ENCODE measurements around the gene ASTN2. TPM values are rescaled to one million over a fixed set of nuclear protein-coding genes. Genes with fewer than 3 reads are reported as not detected.

ASTN2 gene
- total and polyA plus RNA-seq, 2 donors (not counting 3 experiments of a cell fraction or from before 2014, with no cell fraction given): 1.0 to 1.9 TPM

DNA sequence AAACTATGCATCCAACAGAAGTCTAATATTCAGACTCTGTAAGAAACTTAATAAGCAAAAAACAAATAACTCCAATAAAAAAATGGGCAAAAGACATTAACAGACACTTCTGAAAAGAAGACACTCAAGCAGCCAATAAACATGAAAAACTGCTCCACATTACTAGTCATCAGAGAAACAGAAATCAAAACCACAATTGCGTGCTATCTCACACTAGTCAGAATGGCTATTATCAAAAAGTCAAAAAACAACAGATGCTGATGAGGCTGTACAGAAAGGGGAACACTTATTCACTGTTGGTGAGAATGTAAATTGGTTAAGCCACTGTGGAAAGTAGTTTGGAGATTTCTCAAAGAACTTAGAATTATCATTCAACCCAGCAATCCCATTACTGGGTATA is 829.0 kb downstream of the ASTN2 start:
- POLR2A ChIA-PET: no interaction called here
- CTCF ChIA-PET: no interaction called here
- H3K9me3 ChIP-seq (replicated peaks; ENCODE audit: control insufficient read depth, insufficient read depth, low read length): no peaks in the 10 kb centered on the region
- no peaks in the 10 kb centered on the region for H3K4me1 ChIP-seq (ENCODE audit: control insufficient read depth, extremely low read depth, insufficient read depth, low read length)
- DNase-seq (ENCODE audit: low read depth, low spot score) (no peak), FAIRE-seq (no peak)
- no peaks in the 10 kb centered on the region for H3K79me2 ChIP-seq (ENCODE audit: control insufficient read depth, insufficient read depth, low read length)
- no peaks in the 10 kb centered on the region for H3K9me1 ChIP-seq (replicated peaks; ENCODE audit: control insufficient read depth, extremely low read depth, insufficient read depth, low read length)
- no peak overlapping the region for H3K27ac ChIP-seq (ENCODE audit: insufficient read depth, low read depth, low read length)
- no peak overlapping the region for H2AFZ ChIP-seq (ENCODE audit: low read depth, low read length)
- no peak overlapping the region for H3K4me2 ChIP-seq (ENCODE audit: insufficient read depth, low read length)
- H3K36me3 ChIP-seq (ENCODE audit: control insufficient read depth in 2 of 2, extremely low read depth in 1 of 2, insufficient read depth in 2 of 2, low read length in 2 of 2): no peaks in the 10 kb centered on the region
- no peaks in the 10 kb centered on the region for H4K20me1 ChIP-seq (replicated peaks; ENCODE audit: control insufficient read depth, extremely low read depth, insufficient read depth, low read length)
- H3K9ac ChIP-seq (replicated peaks; ENCODE audit: extremely low read depth, insufficient read depth, low read length): no peak overlapping the region
- intact Hi-C loops (cut with micrococcal nuclease): no loop called here
- no peak for TF ChIP-seq GATA2 (IDR thresholded peaks at IDR 0.05; ENCODE audit: insufficient read depth, insufficient read length, low read depth, low read length)
- TF ChIP-seq POLR2AphosphoS5 (IDR thresholded peaks at IDR 0.05; ENCODE audit: insufficient read depth, low read depth, low read length): no peak
- no peak for TF ChIP-seq JUN (IDR thresholded peaks at IDR 0.05; ENCODE audit: borderline replicate concordance, insufficient read depth, insufficient read length, low read depth)
- TF ChIP-seq MAX (IDR thresholded peaks at IDR 0.05; ENCODE audit: insufficient read depth, insufficient read length): no peak
- TF ChIP-seq FOS (IDR thresholded peaks at IDR 0.05; ENCODE audit: borderline replicate concordance, insufficient read depth, low read length): no peak
- TF ChIP-seq POLR2A (IDR thresholded peaks at IDR 0.05; ENCODE audit: low read depth, low read length): no peak
- TF ChIP-seq EZH2 (IDR thresholded peaks at IDR 0.05; ENCODE audit: borderline replicate concordance, low read depth, low read length, severe bottlenecking): no peak
- no peak for TF ChIP-seq CTCF (IDR thresholded peaks at IDR 0.05; ENCODE audit: extremely low read depth in 1 of 2, insufficient read depth in 1 of 2, low read depth in 1 of 2, low read length in 2 of 2)
- no peak for TF ChIP-seq MYC (IDR thresholded peaks at IDR 0.05; ENCODE audit: low read depth, low read length)
- dilution Hi-C loops (cut with MboI; ENCODE audit: extremely low pct_ligation_motif_present, low sequenced_read_pairs): no loop called here
- H3K27me3 ChIP-seq (ENCODE audit: control insufficient read depth in 2 of 2, insufficient read depth in 2 of 2, low read length in 2 of 2): no peaks in the 10 kb centered on the region
- no peak overlapping the region for H3K4me3 ChIP-seq (replicated peaks in 1 of 3; ENCODE audit: insufficient read depth in 1 of 3, low read depth in 1 of 3, low read length in 3 of 3)
- no TSS peak for BruUV-seq (replicated peaks)

Data from endothelial cell of umbilical vein (primary cell).